WTC11 (cell line): ENCODE results near the gene CELSR1. TPM values are rescaled to one million over a fixed set of nuclear protein-coding genes. Genes with fewer than 3 reads are reported as not detected.

ENCODE experiments used
- ATAC-seq: fragments of 200-7000 bp; cut with Tn5 transposase; 2 replicates; pipeline ENCODE4 v1.10.0; 2021; ENCODE audit warnings: mild to moderate bottlenecking, moderate library complexity
- CTCF ChIA-PET: fragments of 300-600 bp; sonication (Branson Sonifier 250); formaldehyde crosslinking; loops from one replicate; lab custom pipeline; 2021; ENCODE audit warnings: antibody characterized with exemption; lab: Charles Lee
- POLR2A ChIA-PET: fragments of 350-600 bp; sonication (Branson Sonifier 250); formaldehyde crosslinking; loops from one replicate; lab custom pipeline; 2021; ENCODE audit warnings: antibody characterized with exemption; lab: Charles Lee
- DNase-seq: peaks from one replicate; pipeline ENCODE4 v3.0.0; 2021; ENCODE audit warnings: low spot score
- H3K27ac Mint-ChIP-seq: 2 replicates; pipeline ENCODE4 v1.8.0; 2021; ENCODE audit warnings: mixed read lengths
- H3K27me3 Mint-ChIP-seq: 2 replicates; pipeline ENCODE4 v1.8.0; 2021; ENCODE audit warnings: low read depth, mild to moderate bottlenecking, moderate library complexity, mixed read lengths
- H3K36me3 Mint-ChIP-seq: 2 replicates; pipeline ENCODE4 v1.8.0; 2021; ENCODE audit warnings: mixed read lengths
- H3K4me1 Mint-ChIP-seq: 2 replicates; pipeline ENCODE4 v1.8.0; 2022; ENCODE audit warnings: mixed read lengths
- H3K4me3 Mint-ChIP-seq: 2 replicates; pipeline ENCODE4 v1.8.0; 2021; ENCODE audit warnings: mild to moderate bottlenecking, moderate library complexity, mixed read lengths
- H3K9me3 Mint-ChIP-seq: 2 replicates; pipeline ENCODE4 v1.8.0; 2021; ENCODE audit warnings: mixed read lengths
- ATF1 ChIP-seq: sonication (generic); formaldehyde crosslinking; IDR thresholded peaks from 2 replicates; pipeline ENCODE4 v1.8.1; 2023; ENCODE audit warnings: mild to moderate bottlenecking, moderate library complexity, missing genetic modification reagents
- CBFB ChIP-seq: sonication (generic); formaldehyde crosslinking; IDR thresholded peaks from 2 replicates; pipeline ENCODE4 v1.8.1; 2022; ENCODE audit warnings: mild to moderate bottlenecking, low read depth, missing genetic modification reagents
- GABPB1 ChIP-seq: sonication (generic); formaldehyde crosslinking; IDR thresholded peaks from 2 replicates; pipeline ENCODE4 v1.8.1; 2023; ENCODE audit warnings: mild to moderate bottlenecking, missing genetic modification reagents
- GRHL2 ChIP-seq: fragments of 250-450 bp; sonication (Bioruptor Pico); IDR thresholded peaks from 2 replicates; pipeline ENCODE4 v1.8.0; 2022; ENCODE audit warnings: mild to moderate bottlenecking, moderate library complexity; ENCODE audit not compliant: insufficient replicate concordance, severe bottlenecking
- HMGXB4 ChIP-seq: sonication (generic); formaldehyde crosslinking; IDR thresholded peaks from 2 replicates; pipeline ENCODE4 v1.8.1; 2023; ENCODE audit warnings: mild to moderate bottlenecking, moderate library complexity, missing genetic modification reagents
- IRF1 ChIP-seq: sonication (generic); formaldehyde crosslinking; IDR thresholded peaks from 2 replicates; pipeline ENCODE4 v1.8.0; 2023; ENCODE audit warnings: missing genetic modification reagents
- JUN ChIP-seq: sonication (generic); formaldehyde crosslinking; IDR thresholded peaks from 2 replicates; pipeline ENCODE4 v1.8.0; 2023; ENCODE audit warnings: mild to moderate bottlenecking, missing genetic modification reagents
- MLX ChIP-seq: sonication (generic); formaldehyde crosslinking; IDR thresholded peaks from 2 replicates; pipeline ENCODE4 v1.8.1; 2023; ENCODE audit warnings: mild to moderate bottlenecking, missing genetic modification reagents, moderate library complexity
- MYBL2 ChIP-seq: sonication (generic); formaldehyde crosslinking; IDR thresholded peaks from 2 replicates; pipeline ENCODE4 v1.8.1; 2023; ENCODE audit warnings: mild to moderate bottlenecking, moderate library complexity, missing genetic modification reagents
- NFE2L1 ChIP-seq: sonication (generic); formaldehyde crosslinking; IDR thresholded peaks from 2 replicates; pipeline ENCODE4 v1.8.1; 2023; ENCODE audit warnings: missing genetic modification reagents
- NR2C2 ChIP-seq: sonication (generic); formaldehyde crosslinking; IDR thresholded peaks from 2 replicates; pipeline ENCODE4 v1.8.0; 2022; ENCODE audit warnings: mild to moderate bottlenecking, missing genetic modification reagents
- PREB ChIP-seq: sonication (generic); formaldehyde crosslinking; IDR thresholded peaks from 2 replicates; pipeline ENCODE4 v1.8.1; 2022; ENCODE audit warnings: mild to moderate bottlenecking, missing genetic modification reagents, moderate library complexity, borderline replicate concordance
- PRRX2 ChIP-seq: fragments of 250-450 bp; sonication (Bioruptor Pico); IDR thresholded peaks from 2 replicates; pipeline ENCODE4 v1.8.0; 2021; ENCODE audit warnings: mild to moderate bottlenecking
- RELA ChIP-seq: sonication (generic); formaldehyde crosslinking; IDR thresholded peaks from 2 replicates; pipeline ENCODE4 v1.8.1; 2022; ENCODE audit warnings: missing genetic modification reagents, mild to moderate bottlenecking, borderline replicate concordance
- SMAD3 ChIP-seq: sonication (generic); formaldehyde crosslinking; IDR thresholded peaks from 2 replicates; pipeline ENCODE4 v1.8.0; 2022; ENCODE audit warnings: missing genetic modification reagents, mild to moderate bottlenecking, borderline replicate concordance
- USF2 ChIP-seq: sonication (generic); formaldehyde crosslinking; IDR thresholded peaks from 2 replicates; pipeline ENCODE4 v1.8.1; 2023; ENCODE audit warnings: mild to moderate bottlenecking, missing genetic modification reagents, moderate library complexity
- ZNF219 ChIP-seq: sonication (generic); formaldehyde crosslinking; IDR thresholded peaks from 2 replicates; pipeline ENCODE4 v1.8.0; 2023; ENCODE audit warnings: missing genetic modification reagents, mild to moderate bottlenecking, borderline replicate concordance
- ZNF232 ChIP-seq: sonication (generic); formaldehyde crosslinking; IDR thresholded peaks from 2 replicates; pipeline ENCODE4 v1.8.0; 2022; ENCODE audit warnings: mild to moderate bottlenecking, missing genetic modification reagents
- ZNF263 ChIP-seq: sonication (generic); formaldehyde crosslinking; IDR thresholded peaks from 2 replicates; pipeline ENCODE4 v1.8.1; 2022; ENCODE audit warnings: low read depth, mild to moderate bottlenecking, moderate library complexity, missing genetic modification reagents
- ZNF281 ChIP-seq: sonication (generic); formaldehyde crosslinking; IDR thresholded peaks from 2 replicates; pipeline ENCODE4 v1.8.0; 2023; ENCODE audit warnings: mild to moderate bottlenecking, missing genetic modification reagents
- ZNF317 ChIP-seq: sonication (generic); formaldehyde crosslinking; IDR thresholded peaks from 2 replicates; pipeline ENCODE4 v1.8.1; 2023; ENCODE audit warnings: low read depth, mild to moderate bottlenecking, moderate library complexity, missing genetic modification reagents, borderline replicate concordance
- total RNA-seq: library from RNA; stranded (reverse); gene quantifications from 3 replicates; pipeline ENCODE4 v1.2.3, GENCODE V29; 2021
- TF ChIP-seq, protein P1 (sequence below): sonication (generic); formaldehyde crosslinking; conservative IDR thresholded peaks from 2 replicates; pipeline ENCODE4 v1.8.1; 2022; ENCODE audit warnings: mild to moderate bottlenecking, missing genetic modification reagents
- TF ChIP-seq, protein P2 (sequence below): fragments of 250-450 bp; sonication (Bioruptor Pico); IDR thresholded peaks from 2 replicates; pipeline ENCODE4 v1.9.0; 2021; ENCODE audit warnings: mild to moderate bottlenecking
- TF ChIP-seq, protein P3 (sequence below): sonication (generic); formaldehyde crosslinking; IDR thresholded peaks from 2 replicates; pipeline ENCODE4 v1.8.1; 2023; ENCODE audit warnings: mild to moderate bottlenecking, missing genetic modification reagents

The CELSR1 gene
- total RNA-seq, 1 experiment from 2014 or later = 16.8 TPM

DNA sequence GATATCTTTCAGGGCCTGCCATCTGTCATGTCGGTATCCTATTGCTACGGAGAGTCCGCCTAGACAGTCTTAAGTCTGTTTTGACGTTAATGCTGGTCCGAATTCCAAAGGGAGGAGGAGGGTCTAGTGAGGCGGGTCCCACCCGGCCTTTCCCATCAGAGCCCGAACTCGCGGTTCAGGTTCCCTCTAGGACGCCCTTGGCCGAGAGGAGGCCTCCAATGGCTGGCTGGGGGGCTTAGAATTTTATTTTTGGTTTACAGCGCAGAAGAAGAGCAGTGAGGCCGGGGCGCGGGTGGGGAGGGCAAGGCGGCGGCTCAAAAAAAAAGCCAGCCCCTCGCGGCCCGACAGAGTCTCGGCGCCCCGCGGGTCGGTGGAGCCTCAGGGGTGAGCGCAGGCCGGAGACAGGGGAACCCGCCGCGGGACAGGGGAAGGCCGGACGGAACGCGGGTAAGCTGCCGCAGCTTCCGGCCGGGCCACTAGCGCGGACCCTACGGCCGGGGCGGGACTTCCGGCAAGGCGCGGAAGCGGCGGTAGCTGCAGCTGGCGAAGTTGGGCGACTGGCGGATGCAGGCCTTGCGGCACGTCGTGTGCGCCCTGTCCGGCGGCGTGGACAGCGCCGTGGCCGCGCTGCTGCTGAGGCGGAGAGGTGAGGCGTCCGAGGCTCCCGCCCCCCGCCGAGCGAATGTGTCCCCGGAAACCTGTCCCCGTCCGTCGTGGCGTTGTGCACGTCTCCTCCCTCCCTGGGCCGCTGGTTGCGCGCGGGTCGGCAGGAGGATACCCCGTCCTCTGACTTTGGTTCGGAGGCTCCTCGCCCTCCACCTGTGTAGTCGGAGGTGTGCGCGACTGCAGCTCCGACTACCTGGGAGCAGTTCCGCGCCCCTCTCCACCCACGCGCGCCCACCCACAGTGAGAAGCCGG is 202.0 kb downstream of the CELSR1 start, which contains the start of gene TRMU:
TRMU (plus strand) TSS at position 514 of the 918 bp plus-strand sequence; CDS start at position 565, 51 bp downstream.
- ChIA-PET CTCF (interaction anchor here (1.0 to 2.3 kb wide), 6 partner anchors 32 to 423 kb away, joined by 3 to 11 read pairs (median 4); no protein-coding TSS in a partner anchor), POLR2A (interaction anchor here (0.6 to 1.3 kb wide), 5 partner anchors 9 to 68 kb away, joined by 3 read pairs; no protein-coding TSS in a partner anchor)
- ATAC-seq = peak; percentile 94
- H3K27me3 Mint-ChIP-seq = no peaks in the 10 kb centered on the region
- DNase-seq = peak; percentile 85
- H3K4me1 Mint-ChIP-seq = peaks cover 18% of the 10 kb centered on the region
- peak within 1 kb of the TSS; percentile 96 for H3K27ac Mint-ChIP-seq
- peak within 1 kb of the TSS; percentile 90 for H3K4me3 Mint-ChIP-seq
- peaks cover 37% of the 10 kb centered on the region for H3K36me3 Mint-ChIP-seq
- no peaks in the 10 kb centered on the region for H3K9me3 Mint-ChIP-seq
- TF ChIP-seq PRRX2 (CRISPR knock-in tag) (no peak), USF2 (CRISPR knock-in tag) (peak; percentile 38; the same call in 1 of the 2 replicates), RELA (CRISPR knock-in tag) (no peak; the same call in 1 of the 2 replicates), ATF1 (CRISPR knock-in tag) (peak; percentile 70; the same call in 1 of the 2 replicates), ZNF281 (CRISPR knock-in tag) (0 out of 2 replicates have a peak, but pooled peaks have one; percentile 0), ZNF232 (0 out of 2 replicates have a peak, but pooled peaks have one; percentile 56), ZNF317 (CRISPR knock-in tag) (no peak), GABPB1 (CRISPR knock-in tag) (peak; percentile 92), IRF1 (CRISPR knock-in tag) (peak; percentile 64; the same call in 1 of the 2 replicates), SMAD3 (CRISPR knock-in tag) (0 out of 2 replicates have a peak, but pooled peaks have one; percentile 60), MYBL2 (CRISPR knock-in tag) (peak; percentile 93), ZNF263 (CRISPR knock-in tag) (no peak), ZNF219 (CRISPR knock-in tag) (no peak), PREB (peak; percentile 40; the same call in 1 of the 2 replicates), MLX (0 out of 2 replicates have a peak, but pooled peaks have one; percentile 53), GRHL2 (CRISPR knock-in tag) (no peak), NR2C2 (no peak), JUN (CRISPR knock-in tag) (0 out of 2 replicates have a peak, but pooled peaks have one; percentile 15), HMGXB4 (CRISPR knock-in tag) (peak; percentile 83; the same call in 1 of the 2 replicates), NFE2L1 (peak; percentile 80; the same call in 1 of the 2 replicates), CBFB (no peak)
- TF ChIP-seq, protein P1, sequence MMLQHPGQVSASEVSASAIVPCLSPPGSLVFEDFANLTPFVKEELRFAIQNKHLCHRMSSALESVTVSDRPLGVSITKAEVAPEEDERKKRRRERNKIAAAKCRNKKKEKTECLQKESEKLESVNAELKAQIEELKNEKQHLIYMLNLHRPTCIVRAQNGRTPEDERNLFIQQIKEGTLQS (CRISPR knock-in tag) = no peak
- TF ChIP-seq, protein P2, sequence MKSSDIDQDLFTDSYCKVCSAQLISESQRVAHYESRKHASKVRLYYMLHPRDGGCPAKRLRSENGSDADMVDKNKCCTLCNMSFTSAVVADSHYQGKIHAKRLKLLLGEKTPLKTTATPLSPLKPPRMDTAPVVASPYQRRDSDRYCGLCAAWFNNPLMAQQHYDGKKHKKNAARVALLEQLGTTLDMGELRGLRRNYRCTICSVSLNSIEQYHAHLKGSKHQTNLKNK (CRISPR knock-in tag) = no peak
- TF ChIP-seq, protein P3, sequence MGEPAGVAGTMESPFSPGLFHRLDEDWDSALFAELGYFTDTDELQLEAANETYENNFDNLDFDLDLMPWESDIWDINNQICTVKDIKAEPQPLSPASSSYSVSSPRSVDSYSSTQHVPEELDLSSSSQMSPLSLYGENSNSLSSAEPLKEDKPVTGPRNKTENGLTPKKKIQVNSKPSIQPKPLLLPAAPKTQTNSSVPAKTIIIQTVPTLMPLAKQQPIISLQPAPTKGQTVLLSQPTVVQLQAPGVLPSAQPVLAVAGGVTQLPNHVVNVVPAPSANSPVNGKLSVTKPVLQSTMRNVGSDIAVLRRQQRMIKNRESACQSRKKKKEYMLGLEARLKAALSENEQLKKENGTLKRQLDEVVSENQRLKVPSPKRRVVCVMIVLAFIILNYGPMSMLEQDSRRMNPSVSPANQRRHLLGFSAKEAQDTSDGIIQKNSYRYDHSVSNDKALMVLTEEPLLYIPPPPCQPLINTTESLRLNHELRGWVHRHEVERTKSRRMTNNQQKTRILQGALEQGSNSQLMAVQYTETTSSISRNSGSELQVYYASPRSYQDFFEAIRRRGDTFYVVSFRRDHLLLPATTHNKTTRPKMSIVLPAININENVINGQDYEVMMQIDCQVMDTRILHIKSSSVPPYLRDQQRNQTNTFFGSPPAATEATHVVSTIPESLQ (CRISPR knock-in tag) = no peak
